HEK293 (cell line): Measurements from ENCODE around the gene KCNJ5.

Experiments
- CTCF ChIA-PET: fragments of 350-600 bp; formaldehyde crosslinking; extraction: SDS; loops from one replicate; lab custom pipeline; 2021; ENCODE audit warnings: antibody characterized with exemption; lab: Yijun Ruan, JAX
- POLR2A ChIA-PET: fragments of 300-600 bp; formaldehyde crosslinking; extraction: SDS; loops from one replicate; lab custom pipeline; 2020; ENCODE audit warnings: antibody characterized with exemption, inconsistent platforms; lab: Yijun Ruan, JAX
- H3K27ac ChIP-seq: fragments of 200-500 bp; sonication (Bioruptor generic); 2 replicates; pipeline ENCODE4 v1.5.1; 2014; ENCODE audit warnings: low read depth, low read length, control low read depth, inconsistent platforms; ENCODE audit errors: extremely low read depth
- H3K36me3 ChIP-seq, 2 experiments: fragments of 200-500 bp in 1 of 2; sonication (Bioruptor generic) in 1 of 2; 1 replicate in 1 of 2; 2 replicates in 1 of 2; pipeline ENCODE4 v1.5.1; 2014 to 2017; ENCODE audit warnings: inconsistent platforms in 2 of 2, low read length in 2 of 2; ENCODE audit not compliant: control insufficient read depth in 2 of 2, insufficient read depth in 1 of 2
- H3K4me1 ChIP-seq: fragments of 200-500 bp; sonication (Bioruptor generic); 2 replicates; pipeline ENCODE4 v1.5.1; 2014; ENCODE audit warnings: mild to moderate bottlenecking, low read length, inconsistent platforms; ENCODE audit not compliant: control insufficient read depth, insufficient read depth
- H3K4me3 ChIP-seq: 2 replicates; pipeline ENCODE4 v1.5.1; 2011; ENCODE audit warnings: low read depth, mild to moderate bottlenecking, control low read depth, low read length, moderate library complexity
- H3K9me3 ChIP-seq: fragments of 200-500 bp; sonication (Bioruptor generic); 2 replicates; pipeline ENCODE4 v1.5.1; 2014; ENCODE audit warnings: low read depth, low read length, inconsistent platforms; ENCODE audit not compliant: control insufficient read depth, insufficient read depth
- EGR2 ChIP-seq: fragments of 450-650 bp; formaldehyde crosslinking; IDR thresholded peaks from 2 replicates; pipeline ENCODE4 v1.5.1; 2016; ENCODE audit warnings: low read depth, missing biosample characterization, missing genetic modification characterization
- GLIS2 ChIP-seq: fragments of 450-650 bp; formaldehyde crosslinking; IDR thresholded peaks from 2 replicates; pipeline ENCODE4 v1.5.1; 2016; ENCODE audit warnings: missing biosample characterization, missing genetic modification characterization
- HOXC10 ChIP-seq: sonication (generic); formaldehyde crosslinking; IDR thresholded peaks from 2 replicates; pipeline ENCODE4 v1.8.1; 2023; ENCODE audit warnings: mild to moderate bottlenecking, missing genetic modification reagents
- SETDB1 ChIP-seq: IDR thresholded peaks from one replicate; pipeline ENCODE4 v1.6.1; 2017; ENCODE audit warnings: mild to moderate bottlenecking, low read length, moderate library complexity, mixed read lengths; ENCODE audit not compliant: insufficient read length
- SP2 ChIP-seq: fragments of 450-650 bp; formaldehyde crosslinking; IDR thresholded peaks from 2 replicates; pipeline ENCODE4 v1.5.1; 2016; ENCODE audit warnings: missing biosample characterization, missing genetic modification characterization
- ZBTB17 ChIP-seq: fragments of 450-650 bp; formaldehyde crosslinking; IDR thresholded peaks from 2 replicates; pipeline ENCODE4 v1.5.1; 2016; ENCODE audit warnings: missing biosample characterization, missing genetic modification characterization
- ZBTB48 ChIP-seq: fragments of 450-650 bp; formaldehyde crosslinking; IDR thresholded peaks from 2 replicates; pipeline ENCODE4 v1.5.1; 2016; ENCODE audit warnings: missing biosample characterization, missing genetic modification characterization
- ZBTB8A ChIP-seq: fragments of 450-650 bp; formaldehyde crosslinking; IDR thresholded peaks from 2 replicates; pipeline ENCODE4 v1.5.1; 2016; ENCODE audit warnings: missing biosample characterization, missing genetic modification characterization
- ZIC2 ChIP-seq: fragments of 450-650 bp; formaldehyde crosslinking; IDR thresholded peaks from 2 replicates; pipeline ENCODE4 v1.5.1; 2016; ENCODE audit warnings: missing biosample characterization, missing genetic modification characterization
- ZNF248 ChIP-seq: fragments of 450-650 bp; formaldehyde crosslinking; IDR thresholded peaks from 2 replicates; pipeline ENCODE4 v1.5.1; 2017; ENCODE audit warnings: missing biosample characterization, missing genetic modification characterization
- ZNF266 ChIP-seq: fragments of 450-650 bp; formaldehyde crosslinking; IDR thresholded peaks from 2 replicates; pipeline ENCODE4 v1.5.1; 2016; ENCODE audit warnings: missing biosample characterization, missing genetic modification characterization, low read depth
- ZNF366 ChIP-seq: fragments of 450-650 bp; formaldehyde crosslinking; conservative IDR thresholded peaks from 2 replicates; pipeline ENCODE4 v1.5.1; 2016; ENCODE audit warnings: missing biosample characterization, missing genetic modification characterization
- ZNF488 ChIP-seq: fragments of 450-650 bp; formaldehyde crosslinking; IDR thresholded peaks from 2 replicates; pipeline ENCODE4 v1.5.1; 2016; ENCODE audit warnings: missing biosample characterization, missing genetic modification characterization
- ZNF596 ChIP-seq: fragments of 450-650 bp; IDR thresholded peaks from 2 replicates; pipeline ENCODE4 v1.5.0; 2018; ENCODE audit warnings: missing biosample characterization, mild to moderate bottlenecking, missing genetic modification characterization, moderate library complexity
- ZNF600 ChIP-seq: fragments of 450-650 bp; formaldehyde crosslinking; IDR thresholded peaks from 2 replicates; pipeline ENCODE4 v1.5.1; 2016; ENCODE audit warnings: missing biosample characterization, missing genetic modification characterization
- ZNF624 ChIP-seq: fragments of 450-650 bp; formaldehyde crosslinking; IDR thresholded peaks from 2 replicates; pipeline ENCODE4 v1.5.1; 2017; ENCODE audit warnings: missing biosample characterization, missing genetic modification characterization
- ZNF843 ChIP-seq: fragments of 450-650 bp; formaldehyde crosslinking; IDR thresholded peaks from 2 replicates; pipeline ENCODE4 v1.5.1; 2016; ENCODE audit warnings: missing biosample characterization, missing genetic modification characterization
- TF ChIP-seq, protein P1 (sequence below): fragments of 450-650 bp; formaldehyde crosslinking; IDR thresholded peaks from 2 replicates; pipeline ENCODE4 v1.5.1; 2016; ENCODE audit warnings: missing biosample characterization, missing genetic modification characterization
- TF ChIP-seq, protein P2 (sequence below): fragments of 450-650 bp; formaldehyde crosslinking; optimal IDR thresholded peaks from 2 replicates; pipeline ENCODE3; 2016; ENCODE audit warnings: missing biosample characterization, mild to moderate bottlenecking, missing genetic modification characterization
- TF ChIP-seq, protein P3 (sequence below): fragments of 450-650 bp; formaldehyde crosslinking; IDR thresholded peaks from 2 replicates; pipeline ENCODE4 v1.5.1; 2017; ENCODE audit warnings: missing biosample characterization, missing genetic modification characterization
- TF ChIP-seq, protein P4 (sequence below): fragments of 450-650 bp; formaldehyde crosslinking; IDR thresholded peaks from 2 replicates; pipeline ENCODE4 v1.5.1; 2017; ENCODE audit warnings: missing biosample characterization, mild to moderate bottlenecking, missing genetic modification characterization, moderate library complexity
- TF ChIP-seq, protein P5 (sequence below): fragments of 450-650 bp; formaldehyde crosslinking; IDR thresholded peaks from 2 replicates; pipeline ENCODE4 v1.5.1; 2016; ENCODE audit warnings: missing biosample characterization, missing genetic modification characterization
- TF ChIP-seq, protein P6 (sequence below): fragments of 450-650 bp; formaldehyde crosslinking; IDR thresholded peaks from 2 replicates; pipeline ENCODE4 v1.5.1; 2016; ENCODE audit warnings: missing biosample characterization, missing genetic modification characterization

Gene KCNJ5

GRCh38 chr11:128890543-128891368 is at the start of gene KCNJ5:
Gene KCNJ5 (plus strand): TSS chr11:128891356. CDS start chr11:128911274, 19,918 bp downstream.
- Histone ChIP-seq H3K4me1 (no peaks in the 10 kb centered on the region; the same call in 1 of the 2 replicates), H3K36me3 (no peaks in the 10 kb centered on the region), H3K9me3 (no peaks in the 10 kb centered on the region), H3K4me3 (peak within 1 kb of the TSS; percentile 47), H3K27ac (peak within 1 kb of the TSS; percentile 56; the same call in 1 of the 2 replicates)
- ChIA-PET POLR2A (interaction anchor here (1.1 kb wide), 1 partner anchor 38 kb away, joined by 3 read pairs; no protein-coding TSS in a partner anchor), CTCF (interaction anchor here (0.7 to 11.1 kb wide), 4 partner anchors 16 to 222 kb away, joined by 3 to 556 read pairs (median 14); no protein-coding TSS in a partner anchor)
- TF ChIP-seq ZNF843 (tag by site-specific recombination) (no peak), ZIC2 (tag by site-specific recombination) (0 out of 2 replicates have a peak, but pooled peaks have one; percentile 26), ZNF266 (tag by site-specific recombination) (no peak), ZNF624 (no peak), GLIS2 (tag by site-specific recombination) (0 out of 2 replicates have a peak, but pooled peaks have one; percentile 8), ZNF600 (peak; percentile 69), ZNF488 (tag by site-specific recombination) (no peak), ZNF366 (tag by site-specific recombination) (peak; percentile 29), SP2 (tag by site-specific recombination) (peak; percentile 46), SETDB1 (no peak), ZBTB8A (peak; percentile 71), ZBTB48 (tag by site-specific recombination) (peak; percentile 57), HOXC10 (CRISPR knock-in tag) (0 out of 2 replicates have a peak, but pooled peaks have one; percentile 59), EGR2 (peak; percentile 53; the same call in 1 of the 2 replicates), ZNF596 (tag by site-specific recombination) (no peak), ZNF248 (no peak), ZBTB17 (tag by site-specific recombination) (peak; percentile 58)
- TF ChIP-seq, protein P1, sequence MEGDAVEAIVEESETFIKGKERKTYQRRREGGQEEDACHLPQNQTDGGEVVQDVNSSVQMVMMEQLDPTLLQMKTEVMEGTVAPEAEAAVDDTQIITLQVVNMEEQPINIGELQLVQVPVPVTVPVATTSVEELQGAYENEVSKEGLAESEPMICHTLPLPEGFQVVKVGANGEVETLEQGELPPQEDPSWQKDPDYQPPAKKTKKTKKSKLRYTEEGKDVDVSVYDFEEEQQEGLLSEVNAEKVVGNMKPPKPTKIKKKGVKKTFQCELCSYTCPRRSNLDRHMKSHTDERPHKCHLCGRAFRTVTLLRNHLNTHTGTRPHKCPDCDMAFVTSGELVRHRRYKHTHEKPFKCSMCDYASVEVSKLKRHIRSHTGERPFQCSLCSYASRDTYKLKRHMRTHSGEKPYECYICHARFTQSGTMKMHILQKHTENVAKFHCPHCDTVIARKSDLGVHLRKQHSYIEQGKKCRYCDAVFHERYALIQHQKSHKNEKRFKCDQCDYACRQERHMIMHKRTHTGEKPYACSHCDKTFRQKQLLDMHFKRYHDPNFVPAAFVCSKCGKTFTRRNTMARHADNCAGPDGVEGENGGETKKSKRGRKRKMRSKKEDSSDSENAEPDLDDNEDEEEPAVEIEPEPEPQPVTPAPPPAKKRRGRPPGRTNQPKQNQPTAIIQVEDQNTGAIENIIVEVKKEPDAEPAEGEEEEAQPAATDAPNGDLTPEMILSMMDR (tag by site-specific recombination), result no peak
- TF ChIP-seq, protein P2, sequence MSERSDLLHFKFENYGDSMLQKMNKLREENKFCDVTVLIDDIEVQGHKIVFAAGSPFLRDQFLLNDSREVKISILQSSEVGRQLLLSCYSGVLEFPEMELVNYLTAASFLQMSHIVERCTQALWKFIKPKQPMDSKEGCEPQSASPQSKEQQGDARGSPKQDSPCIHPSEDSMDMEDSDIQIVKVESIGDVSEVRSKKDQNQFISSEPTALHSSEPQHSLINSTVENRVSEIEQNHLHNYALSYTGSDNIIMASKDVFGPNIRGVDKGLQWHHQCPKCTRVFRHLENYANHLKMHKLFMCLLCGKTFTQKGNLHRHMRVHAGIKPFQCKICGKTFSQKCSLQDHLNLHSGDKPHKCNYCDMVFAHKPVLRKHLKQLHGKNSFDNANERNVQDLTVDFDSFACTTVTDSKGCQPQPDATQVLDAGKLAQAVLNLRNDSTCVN (tag by site-specific recombination), result peak; percentile 71
- TF ChIP-seq, protein P3, sequence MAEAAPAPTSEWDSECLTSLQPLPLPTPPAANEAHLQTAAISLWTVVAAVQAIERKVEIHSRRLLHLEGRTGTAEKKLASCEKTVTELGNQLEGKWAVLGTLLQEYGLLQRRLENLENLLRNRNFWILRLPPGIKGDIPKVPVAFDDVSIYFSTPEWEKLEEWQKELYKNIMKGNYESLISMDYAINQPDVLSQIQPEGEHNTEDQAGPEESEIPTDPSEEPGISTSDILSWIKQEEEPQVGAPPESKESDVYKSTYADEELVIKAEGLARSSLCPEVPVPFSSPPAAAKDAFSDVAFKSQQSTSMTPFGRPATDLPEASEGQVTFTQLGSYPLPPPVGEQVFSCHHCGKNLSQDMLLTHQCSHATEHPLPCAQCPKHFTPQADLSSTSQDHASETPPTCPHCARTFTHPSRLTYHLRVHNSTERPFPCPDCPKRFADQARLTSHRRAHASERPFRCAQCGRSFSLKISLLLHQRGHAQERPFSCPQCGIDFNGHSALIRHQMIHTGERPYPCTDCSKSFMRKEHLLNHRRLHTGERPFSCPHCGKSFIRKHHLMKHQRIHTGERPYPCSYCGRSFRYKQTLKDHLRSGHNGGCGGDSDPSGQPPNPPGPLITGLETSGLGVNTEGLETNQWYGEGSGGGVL (tag by site-specific recombination), result peak; percentile 58
- TF ChIP-seq, protein P4, sequence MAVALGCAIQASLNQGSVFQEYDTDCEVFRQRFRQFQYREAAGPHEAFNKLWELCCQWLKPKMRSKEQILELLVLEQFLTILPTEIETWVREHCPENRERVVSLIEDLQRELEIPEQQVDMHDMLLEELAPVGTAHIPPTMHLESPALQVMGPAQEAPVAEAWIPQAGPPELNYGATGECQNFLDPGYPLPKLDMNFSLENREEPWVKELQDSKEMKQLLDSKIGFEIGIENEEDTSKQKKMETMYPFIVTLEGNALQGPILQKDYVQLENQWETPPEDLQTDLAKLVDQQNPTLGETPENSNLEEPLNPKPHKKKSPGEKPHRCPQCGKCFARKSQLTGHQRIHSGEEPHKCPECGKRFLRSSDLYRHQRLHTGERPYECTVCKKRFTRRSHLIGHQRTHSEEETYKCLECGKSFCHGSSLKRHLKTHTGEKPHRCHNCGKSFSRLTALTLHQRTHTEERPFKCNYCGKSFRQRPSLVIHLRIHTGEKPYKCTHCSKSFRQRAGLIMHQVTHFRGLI (tag by site-specific recombination), result peak; percentile 47; the same call in 1 of the 2 replicates
- TF ChIP-seq, protein P5, sequence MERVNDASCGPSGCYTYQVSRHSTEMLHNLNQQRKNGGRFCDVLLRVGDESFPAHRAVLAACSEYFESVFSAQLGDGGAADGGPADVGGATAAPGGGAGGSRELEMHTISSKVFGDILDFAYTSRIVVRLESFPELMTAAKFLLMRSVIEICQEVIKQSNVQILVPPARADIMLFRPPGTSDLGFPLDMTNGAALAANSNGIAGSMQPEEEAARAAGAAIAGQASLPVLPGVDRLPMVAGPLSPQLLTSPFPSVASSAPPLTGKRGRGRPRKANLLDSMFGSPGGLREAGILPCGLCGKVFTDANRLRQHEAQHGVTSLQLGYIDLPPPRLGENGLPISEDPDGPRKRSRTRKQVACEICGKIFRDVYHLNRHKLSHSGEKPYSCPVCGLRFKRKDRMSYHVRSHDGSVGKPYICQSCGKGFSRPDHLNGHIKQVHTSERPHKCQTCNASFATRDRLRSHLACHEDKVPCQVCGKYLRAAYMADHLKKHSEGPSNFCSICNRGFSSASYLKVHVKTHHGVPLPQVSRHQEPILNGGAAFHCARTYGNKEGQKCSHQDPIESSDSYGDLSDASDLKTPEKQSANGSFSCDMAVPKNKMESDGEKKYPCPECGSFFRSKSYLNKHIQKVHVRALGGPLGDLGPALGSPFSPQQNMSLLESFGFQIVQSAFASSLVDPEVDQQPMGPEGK (tag by site-specific recombination), result 0 out of 2 replicates have a peak, but pooled peaks have one; percentile 34
- TF ChIP-seq, protein P6, sequence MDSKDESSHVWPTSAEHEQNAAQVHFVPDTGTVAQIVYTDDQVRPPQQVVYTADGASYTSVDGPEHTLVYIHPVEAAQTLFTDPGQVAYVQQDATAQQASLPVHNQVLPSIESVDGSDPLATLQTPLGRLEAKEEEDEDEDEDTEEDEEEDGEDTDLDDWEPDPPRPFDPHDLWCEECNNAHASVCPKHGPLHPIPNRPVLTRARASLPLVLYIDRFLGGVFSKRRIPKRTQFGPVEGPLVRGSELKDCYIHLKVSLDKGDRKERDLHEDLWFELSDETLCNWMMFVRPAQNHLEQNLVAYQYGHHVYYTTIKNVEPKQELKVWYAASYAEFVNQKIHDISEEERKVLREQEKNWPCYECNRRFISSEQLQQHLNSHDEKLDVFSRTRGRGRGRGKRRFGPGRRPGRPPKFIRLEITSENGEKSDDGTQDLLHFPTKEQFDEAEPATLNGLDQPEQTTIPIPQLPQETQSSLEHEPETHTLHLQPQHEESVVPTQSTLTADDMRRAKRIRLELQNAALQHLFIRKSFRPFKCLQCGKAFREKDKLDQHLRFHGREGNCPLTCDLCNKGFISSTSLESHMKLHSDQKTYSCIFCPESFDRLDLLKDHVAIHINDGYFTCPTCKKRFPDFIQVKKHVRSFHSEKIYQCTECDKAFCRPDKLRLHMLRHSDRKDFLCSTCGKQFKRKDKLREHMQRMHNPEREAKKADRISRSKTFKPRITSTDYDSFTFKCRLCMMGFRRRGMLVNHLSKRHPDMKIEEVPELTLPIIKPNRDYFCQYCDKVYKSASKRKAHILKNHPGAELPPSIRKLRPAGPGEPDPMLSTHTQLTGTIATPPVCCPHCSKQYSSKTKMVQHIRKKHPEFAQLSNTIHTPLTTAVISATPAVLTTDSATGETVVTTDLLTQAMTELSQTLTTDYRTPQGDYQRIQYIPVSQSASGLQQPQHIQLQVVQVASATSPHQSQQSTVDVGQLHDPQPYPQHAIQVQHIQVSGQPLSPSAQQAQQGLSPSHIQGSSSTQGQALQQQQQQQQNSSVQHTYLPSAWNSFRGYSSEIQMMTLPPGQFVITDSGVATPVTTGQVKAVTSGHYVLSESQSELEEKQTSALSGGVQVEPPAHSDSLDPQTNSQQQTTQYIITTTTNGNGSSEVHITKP (tag by site-specific recombination), result peak; percentile 71
